K562 (cell line): Measurements from ENCODE around the gene EXTL1. TPM values are rescaled to one million over a fixed set of nuclear protein-coding genes. Genes with fewer than 3 reads are reported as not detected.

Experiments
- BRD9 ChIP-seq: fragments of 450-650 bp; IDR thresholded peaks from 2 replicates; pipeline ENCODE4 v1.6.1; 2018; ENCODE audit warnings: low read depth; ENCODE audit not compliant: partially characterized antibody
- CREM ChIP-seq: IDR thresholded peaks from 2 replicates; pipeline ENCODE4 v1.6.1; 2014; ENCODE audit warnings: antibody characterized with exemption, low read depth
- E2F6 ChIP-seq, 2 experiments: IDR thresholded peaks; 2 replicates each; pipeline ENCODE4 v1.6.1; 2011; ENCODE audit warnings: borderline replicate concordance in 1 of 2, control low read depth in 1 of 2, low read depth in 1 of 2, low read length in 1 of 2, mild to moderate bottlenecking in 1 of 2, mixed read lengths in 1 of 2, moderate library complexity in 1 of 2; ENCODE audit not compliant: insufficient read depth in 1 of 2, insufficient read length in 1 of 2, poor library complexity in 1 of 2, severe bottlenecking in 1 of 2; ENCODE audit errors: extremely low read depth in 1 of 2
- ETV5 ChIP-seq: sonication (generic); formaldehyde crosslinking; IDR thresholded peaks from 2 replicates; pipeline ENCODE4 v1.4.0; 2020; ENCODE audit warnings: low read depth, mild to moderate bottlenecking, missing genetic modification reagents
- PRDM10 ChIP-seq: fragments of 450-650 bp; IDR thresholded peaks from 2 replicates; pipeline ENCODE4 v1.6.1; 2018; ENCODE audit not compliant: partially characterized antibody
- RAD51 ChIP-seq: fragments of 450-650 bp; IDR thresholded peaks from 2 replicates; pipeline ENCODE4 v1.7.1; 2016; ENCODE audit warnings: low read depth, mild to moderate bottlenecking, borderline replicate concordance
- SP1 ChIP-seq: sonication (generic); formaldehyde crosslinking; IDR thresholded peaks from 2 replicates; pipeline ENCODE4 v1.8.1; 2022; ENCODE audit warnings: mild to moderate bottlenecking, missing genetic modification reagents
- THRB ChIP-seq: fragments of 450-650 bp; formaldehyde crosslinking; conservative IDR thresholded peaks from 2 replicates; pipeline ENCODE4 v1.4.0; 2022; ENCODE audit warnings: mild to moderate bottlenecking, missing genetic modification characterization
- TRIM25 ChIP-seq: fragments of 450-650 bp; IDR thresholded peaks from 2 replicates; pipeline ENCODE4 v1.7.0; 2016; ENCODE audit warnings: borderline replicate concordance
- ZBTB1 ChIP-seq: sonication (generic); formaldehyde crosslinking; IDR thresholded peaks from 2 replicates; pipeline ENCODE4 v1.8.1; 2023; ENCODE audit warnings: missing genetic modification reagents, low read depth, mild to moderate bottlenecking, borderline replicate concordance
- ZBTB11 ChIP-seq, 3 experiments: fragments of 200-800 bp in 1 of 3; fragments of 250-450 bp in 1 of 3; fragments of 450-650 bp in 1 of 3; sonication (Bioruptor Pico) in 1 of 3; sonication (Bioruptor generic) in 1 of 3; formaldehyde crosslinking in 1 of 3; IDR thresholded peaks; 2 replicates each; pipeline versions ENCODE4 v1.6.1 to v1.8.0; 2016 to 2022; ENCODE audit warnings: mild to moderate bottlenecking in 2 of 3, missing genetic modification characterization in 2 of 3, missing compliant biosample characterization in 1 of 3, moderate library complexity in 1 of 3
- ZNF24 ChIP-seq: fragments of 450-650 bp; IDR thresholded peaks from 2 replicates; pipeline ENCODE4 v1.6.1; 2016
- ZNF253 ChIP-seq: fragments of 250-450 bp; sonication (Bioruptor Pico); conservative IDR thresholded peaks from 2 replicates; pipeline ENCODE4 v1.6.1; 2021; ENCODE audit warnings: mild to moderate bottlenecking
- polyA plus RNA-seq, 8 experiments: library from polyadenylated mRNA; depleted of rRNA in 4 of 8; stranded (reverse) in 5 of 8; unstranded in 3 of 8; fragments of >200 nt; fragmentation: Nextera tagmentation in 2 of 8; fragmentation: Illumina TruSeq in 1 of 8; extraction: Ambion mirVana in 2 of 8; extraction: Trizol in 1 of 8; gene quantifications; 2 replicates each; pipeline versions ENCODE4 v1.2.1 to v1.2.3, GENCODE V29; 2011 to 2014; ENCODE audit warnings: inconsistent platforms in 1 of 8, missing spikeins in 1 of 8
- total RNA-seq, 7 experiments: library from RNA; depleted of rRNA in 6 of 7; stranded (reverse); fragments of >200 nt in 6 of 7; fragmentation: Illumina TruSeq in 2 of 7; extraction: Trizol in 2 of 7; gene quantifications; 2 replicates each; pipeline versions ENCODE4 v1.2.1 to v1.2.3, GENCODE V29; 2011 to 2021; ENCODE audit warnings: low replicate concordance in 1 of 7

EXTL1 gene
- total and polyA plus RNA-seq, 9 of the 15 experiments (the other 6 are each of a cell fraction or from before 2014, with no cell fraction given), result 0.04 to 0.23 (median 0.08) TPM; not detected in 3

GRCh38 chr1:26035959-26036755 lies 14.6 kb downstream of the EXTL1 start (continued):
- TF ChIP-seq ZBTB11 (CRISPR knock-in tag; IDR thresholded peaks at IDR 0.05), result no peak; a peak in 1 of 6 replicates
- TF ChIP-seq CREM, result peak; percentile 60
- TF ChIP-seq ZNF253 (CRISPR knock-in tag), result no peak
- TF ChIP-seq ZNF24, result 0 out of 2 replicates have a peak, but pooled peaks have one; percentile 13
- no peak for TF ChIP-seq TRIM25
- no peak for TF ChIP-seq RAD51
- no peak for TF ChIP-seq ETV5 (CRISPR knock-in tag)
- TF ChIP-seq PRDM10, result peak; percentile 46
- TF ChIP-seq E2F6 (IDR thresholded peaks at IDR 0.05; ENCODE audit: borderline replicate concordance in 1 of 2, extremely low read depth in 1 of 2, insufficient read depth in 1 of 2, insufficient read length in 1 of 2, low read depth in 1 of 2, low read length in 1 of 2, poor library complexity in 1 of 2, severe bottlenecking in 1 of 2), result peak; percentile 32 to 46
- TF ChIP-seq BRD9, result peak; percentile 93
- peak; percentile 38; the same call in 1 of the 2 replicates for TF ChIP-seq ZBTB1
- 0 out of 2 replicates have a peak, but pooled peaks have one; percentile 10 for TF ChIP-seq SP1 (CRISPR knock-in tag)
- TF ChIP-seq THRB (CRISPR knock-in tag), result 0 out of 2 replicates have a peak, but pooled peaks have one; percentile 22
